ENCODE measurements around the gene OR5H6. TPM values are rescaled to one million over a fixed set of nuclear protein-coding genes. Genes with fewer than 3 reads are reported as not detected.

Gene OR5H6
- total and polyA plus RNA-seq, 12 donors = not detected

DNA sequence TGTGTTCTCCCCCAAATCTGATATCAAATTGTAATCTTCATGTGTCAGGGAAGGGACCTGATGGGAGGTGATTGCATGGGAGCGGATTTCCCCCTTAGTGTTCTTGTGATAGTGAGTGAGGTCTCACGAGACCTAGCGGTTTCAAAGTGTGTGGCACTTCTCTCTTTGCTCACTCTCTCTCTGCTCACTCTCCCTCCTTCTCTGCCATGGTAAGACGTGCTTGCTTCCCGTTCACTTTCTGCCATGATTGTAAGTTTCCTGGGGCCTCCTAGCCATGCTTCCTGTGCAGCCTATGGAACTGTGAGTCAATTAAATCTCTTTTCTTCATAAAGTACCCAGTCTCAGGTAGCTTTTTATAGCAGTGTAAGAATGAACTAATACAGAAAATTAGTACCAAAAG is 30.6 kb upstream of the OR5H6 start:
- no peak overlapping the region for H3K27ac ChIP-seq
- 62 to 64% methylated on average over 5 of the region's 5 CpGs for WGBS, 2 donors
- H3K27me3 ChIP-seq = no peaks in the 10 kb centered on the region
- H3K4me1 ChIP-seq = no peaks in the 10 kb centered on the region
- intact Hi-C loops (cut with DNase I) = no loop called here
- H3K9me3 ChIP-seq = no peaks in the 10 kb centered on the region
- H3K4me3 ChIP-seq = no peak overlapping the region
- ATAC-seq (no peak), DNase-seq (no peak)
- H3K36me3 ChIP-seq = no peaks in the 10 kb centered on the region
- TF ChIP-seq CTCF (IDR thresholded peaks at IDR 0.05) = no peak

- Histone ChIP-seq H3K27ac (no peak overlapping the region), H3K4me3 (no peak overlapping the region), H3K4me1 (no peaks in the 10 kb centered on the region), H3K9me3 (no peaks in the 10 kb centered on the region), H3K36me3 (no peaks in the 10 kb centered on the region), H3K27me3 (no peaks in the 10 kb centered on the region)
- DNase-seq = no peak
- no peak for TF ChIP-seq CTCF (IDR thresholded peaks at IDR 0.05)
- ATAC-seq = no peak
- intact Hi-C loops (cut with DNase I) = no loop called here
Observed at GRCh38 chr3:98240131-98240530, 23.9 kb upstream of the OR5H6 start.

DNA sequence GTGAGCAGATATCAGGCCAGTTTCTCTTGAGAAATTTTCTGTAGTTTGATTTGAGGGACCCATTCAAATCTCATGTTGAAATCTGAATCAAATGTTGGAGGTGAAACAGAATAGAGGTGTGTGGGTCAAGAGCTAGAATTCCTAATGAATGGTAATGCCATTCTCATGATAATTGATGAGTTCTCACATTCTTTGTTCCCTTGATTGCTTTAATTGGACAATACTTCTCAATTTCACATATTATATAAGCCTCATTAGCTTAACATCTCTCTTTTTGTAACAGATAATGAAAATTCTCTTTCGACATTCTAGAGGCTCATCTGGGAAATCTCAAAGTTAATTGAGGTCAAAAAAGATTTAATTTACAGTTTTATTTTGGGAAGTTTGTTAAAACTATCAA is 21.9 kb upstream of the OR5H6 start:
- TF ChIP-seq CTCF (IDR thresholded peaks at IDR 0.05) = no peak
- Histone ChIP-seq H3K27ac (no peak overlapping the region), H3K4me3 (no peak overlapping the region), H3K36me3 (no peaks in the 10 kb centered on the region), H3K4me1 (no peaks in the 10 kb centered on the region), H3K27me3 (no peaks in the 10 kb centered on the region), H3K9me3 (no peaks in the 10 kb centered on the region)
- ATAC-seq = no peak
- DNase-seq = no peak
- intact Hi-C loops (cut with DNase I) = no loop called here
- 69 to 76% methylated on average over 1 of the region's 1 CpG for WGBS, 2 donors

GRCh38 chr3:98243843-98244242 is 20.2 kb upstream of the OR5H6 start:
- H3K9me3 ChIP-seq = no peaks in the 10 kb centered on the region

More at GRCh38 chr3:98243843-98244242, 20.2 kb upstream of the OR5H6 start:
- ATAC-seq (no peak), DNase-seq (no peak)
- Histone ChIP-seq H3K27ac (no peak overlapping the region), H3K4me1 (no peaks in the 10 kb centered on the region), H3K4me3 (no peak overlapping the region), H3K36me3 (no peaks in the 10 kb centered on the region), H3K27me3 (no peaks in the 10 kb centered on the region)
- TF ChIP-seq CTCF (IDR thresholded peaks at IDR 0.05) = no peak
- intact Hi-C loops (cut with DNase I) = no loop called here
- WGBS, 2 donors = 47 to 59% methylated on average over 7 of the region's 7 CpGs
